HG02981 (cell line): Measurements from ENCODE around the gene MTRF1L.
"Not testable (repeated sequence)": the region's sequence is repeated elsewhere in the genome, so short reads cannot be mapped to it uniquely, and the experiment has no call there.

Source experiments
- ATAC-seq: cut with Tn5 transposase; IDR thresholded peaks from one replicate; pipeline ENCODE4 v1.9.1; 2021; ENCODE audit warnings: mild to moderate bottlenecking, moderate library complexity; ENCODE audit not compliant: unreplicated experiment

The MTRF1L gene

DNA sequence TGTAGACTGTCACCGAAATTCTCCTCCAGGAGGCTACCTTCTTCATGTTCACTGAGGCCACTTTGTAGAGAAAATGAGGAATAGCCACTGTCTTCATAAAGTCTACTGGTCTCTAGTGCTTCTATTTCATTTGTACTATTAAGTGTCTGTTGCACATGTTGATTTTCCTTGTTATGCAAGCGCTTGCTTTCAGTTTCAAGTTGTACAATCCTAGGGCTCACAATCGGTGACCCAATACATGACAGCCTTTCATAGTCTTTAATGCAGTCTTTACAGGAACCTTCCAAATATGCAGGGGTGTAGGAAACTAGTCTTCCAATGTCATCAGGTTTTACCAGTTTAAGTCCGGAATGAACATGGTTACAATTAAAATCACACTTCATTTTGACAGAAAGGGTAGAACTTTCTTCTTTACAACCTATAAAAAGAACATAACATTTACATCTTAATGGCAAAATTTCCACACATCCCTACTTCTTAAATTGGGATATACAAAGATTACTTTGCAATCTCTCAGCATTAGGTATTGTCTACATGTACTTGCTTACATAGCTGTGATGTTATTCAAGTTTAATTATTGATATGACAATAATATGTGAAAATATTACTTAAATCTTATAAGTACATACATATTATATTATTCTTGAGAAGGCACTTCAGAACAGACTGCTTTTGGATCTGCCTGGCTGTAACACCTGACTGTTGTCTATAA lies 27.1 kb downstream of the MTRF1L start:
- ATAC-seq = peak; percentile 63

DNA sequence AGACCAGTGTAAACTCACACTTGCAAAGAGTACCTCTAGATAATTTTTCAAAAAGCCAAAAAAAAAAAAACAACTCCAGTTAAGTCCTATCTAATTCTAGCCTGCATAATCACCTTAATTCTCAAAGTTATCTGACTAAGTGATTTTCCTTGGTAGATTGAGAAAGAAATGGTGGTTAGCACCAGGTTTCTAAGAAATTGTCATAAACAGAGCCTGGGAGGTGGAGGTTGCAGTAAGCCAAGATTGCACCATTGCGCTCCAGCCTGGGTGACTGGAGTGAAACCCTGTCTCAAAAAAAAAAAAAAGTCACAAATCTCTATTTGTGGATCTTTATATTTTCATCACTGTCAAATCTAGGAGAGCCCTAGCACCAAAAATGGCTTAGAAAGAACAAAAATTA lies 28.6 kb downstream of the MTRF1L start:
- ATAC-seq = no peak

DNA sequence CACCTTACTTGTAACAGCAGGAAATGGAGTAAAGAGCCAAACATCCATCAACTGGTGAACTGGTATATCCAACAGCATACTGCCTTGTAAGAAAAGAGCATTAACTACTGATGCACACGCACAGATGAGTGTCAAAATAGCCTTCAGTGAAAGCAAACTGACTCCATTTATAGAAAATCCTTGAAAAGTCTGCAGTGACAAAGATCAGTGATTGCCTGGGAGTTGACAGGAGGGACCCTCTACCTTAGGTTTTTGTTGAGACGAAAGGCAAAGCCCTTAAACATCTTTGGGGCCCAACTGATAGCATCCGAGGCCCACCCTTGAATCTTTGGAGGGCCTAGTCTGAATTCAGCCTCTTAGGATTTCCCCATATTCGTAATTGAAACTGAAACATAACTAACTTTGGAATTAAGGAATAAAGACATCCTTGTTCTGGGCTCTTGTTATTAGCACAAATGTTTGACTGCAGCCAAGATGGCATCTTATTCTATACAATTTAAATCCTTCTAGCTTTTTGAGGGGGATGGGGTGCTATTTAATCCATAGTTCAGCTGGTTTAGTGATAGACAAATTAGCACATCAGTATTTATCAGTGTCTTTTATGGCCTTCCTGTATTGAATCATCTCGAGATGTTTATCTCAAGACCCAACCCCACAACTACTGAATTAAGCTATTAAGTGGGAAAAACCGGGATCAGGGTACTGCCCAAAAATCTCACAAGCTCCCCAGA lies 32.7 kb downstream of the MTRF1L start:
- ATAC-seq = no peak

DNA sequence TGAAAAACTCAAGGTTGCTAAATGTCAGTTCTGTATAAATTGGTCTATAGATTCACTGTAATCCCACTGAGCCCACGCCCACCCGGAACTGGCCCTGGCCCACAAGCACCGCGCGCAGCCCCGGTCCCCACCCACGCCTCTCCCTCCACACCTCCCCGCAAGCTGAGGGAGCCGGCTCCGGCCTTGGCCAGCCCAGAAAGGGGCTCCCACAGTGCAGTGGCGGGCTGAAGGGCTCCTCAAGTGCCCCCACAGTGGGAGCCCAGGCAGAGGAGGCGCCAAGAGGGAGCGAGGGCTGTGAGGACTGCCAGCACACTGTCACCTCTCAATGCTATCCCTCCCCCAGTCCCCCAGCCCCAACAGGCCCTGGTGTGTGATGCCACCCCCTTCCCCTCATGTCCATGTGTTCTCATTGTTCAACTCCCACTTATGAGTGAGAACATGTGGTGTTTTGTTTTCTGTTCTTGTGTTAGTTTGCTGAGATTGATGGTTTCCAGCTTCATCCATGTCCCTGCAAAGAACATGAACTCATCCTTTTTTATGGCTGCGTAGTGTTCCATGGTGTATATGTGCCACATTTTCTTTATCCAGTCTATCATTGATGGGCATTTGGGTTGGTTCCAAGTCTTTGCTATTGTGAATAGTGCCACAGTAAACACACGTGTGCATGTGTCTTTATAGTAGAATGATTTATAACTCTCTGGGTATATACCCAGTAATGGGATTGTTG lies 36.2 kb downstream of the MTRF1L start:
- ATAC-seq = not testable (repeated sequence)

DNA sequence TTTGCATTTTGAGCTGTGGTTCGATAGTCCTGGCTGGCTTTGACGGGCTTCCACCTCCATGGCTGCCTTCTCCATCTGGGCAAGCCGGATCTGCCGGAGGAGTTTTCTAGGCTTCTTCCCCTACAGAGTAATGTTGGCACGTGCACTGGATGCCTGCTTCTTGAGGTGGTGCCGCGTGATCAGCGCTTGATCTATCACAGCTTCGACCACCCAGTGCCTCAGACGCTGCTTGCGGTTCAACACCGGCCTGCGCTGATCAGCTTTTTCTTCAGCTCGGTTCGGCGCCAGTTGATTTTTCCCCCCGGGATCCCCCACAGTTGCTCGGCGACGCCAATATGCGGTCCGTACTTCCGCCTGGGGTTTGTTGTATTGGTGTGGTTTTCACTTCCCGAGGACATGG lies 43.2 kb downstream of the MTRF1L start:
- no peak for ATAC-seq

DNA sequence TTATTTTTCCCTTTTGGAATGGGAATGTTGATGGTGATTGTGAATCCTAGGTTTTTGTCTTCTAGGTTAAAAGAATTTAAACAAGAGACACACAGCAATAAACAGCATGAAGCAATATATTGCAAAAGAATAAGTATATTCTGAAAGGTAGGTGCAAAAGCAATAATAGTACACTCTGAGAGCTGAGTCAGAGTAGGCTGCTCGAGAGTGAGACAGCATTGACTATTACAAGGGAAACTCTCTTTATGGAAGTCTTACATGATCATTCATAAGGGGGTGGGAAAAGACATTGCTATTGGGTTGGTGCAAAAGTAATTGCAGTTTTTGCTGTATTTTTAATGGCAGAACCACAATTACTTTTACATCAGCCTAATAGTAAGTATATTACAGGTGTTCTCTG lies 44.7 kb downstream of the MTRF1L start:
- ATAC-seq = no peak

DNA sequence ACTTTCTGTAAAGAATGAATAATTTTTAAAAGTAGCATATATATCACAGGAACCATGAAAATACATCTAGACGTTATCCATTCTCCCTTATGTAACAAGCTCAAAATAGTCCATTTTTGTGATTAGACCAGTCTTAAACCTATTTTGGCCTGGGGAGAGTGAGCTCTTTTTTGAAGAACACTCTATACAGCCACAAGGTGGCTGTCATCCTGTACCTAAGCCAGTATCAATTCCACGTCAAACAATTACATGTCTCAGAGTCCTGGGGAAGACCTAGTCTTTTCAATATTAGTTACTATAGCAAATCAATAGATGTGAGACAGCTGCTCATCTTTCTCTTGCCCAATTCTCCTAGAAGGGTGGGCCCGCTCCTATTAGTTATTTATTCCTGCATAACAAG lies 48.1 kb downstream of the MTRF1L start:
- no peak for ATAC-seq

DNA sequence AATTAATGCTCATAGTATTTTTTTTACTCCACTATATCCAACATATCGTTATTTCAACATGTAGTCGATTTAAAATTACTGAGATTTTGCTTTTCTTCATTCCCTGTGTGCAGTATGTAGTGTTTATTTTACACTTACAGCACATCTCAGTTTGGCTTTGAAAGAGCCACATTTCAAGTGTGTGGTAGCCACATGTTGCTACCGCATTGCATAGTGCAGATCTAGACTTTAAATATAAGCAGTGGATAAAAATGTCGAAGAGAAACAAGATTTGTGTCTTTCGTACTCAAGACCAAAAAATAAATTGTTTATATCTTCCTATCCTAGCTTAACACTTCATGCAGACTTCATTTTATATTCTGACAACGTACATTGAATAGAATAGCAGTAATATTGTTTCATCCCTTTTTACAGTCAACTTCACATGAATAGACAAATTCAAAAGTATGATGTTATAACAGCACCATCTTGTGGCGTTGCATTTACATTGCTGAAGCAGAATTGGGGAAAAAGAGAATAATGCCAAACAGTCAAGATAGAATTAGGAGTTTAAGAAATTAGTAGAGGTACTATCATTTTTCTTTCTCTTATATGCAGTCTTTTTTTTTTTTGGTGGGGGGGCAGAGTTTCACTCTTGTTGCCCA lies 49.5 kb downstream of the MTRF1L start:
- ATAC-seq = no peak

DNA sequence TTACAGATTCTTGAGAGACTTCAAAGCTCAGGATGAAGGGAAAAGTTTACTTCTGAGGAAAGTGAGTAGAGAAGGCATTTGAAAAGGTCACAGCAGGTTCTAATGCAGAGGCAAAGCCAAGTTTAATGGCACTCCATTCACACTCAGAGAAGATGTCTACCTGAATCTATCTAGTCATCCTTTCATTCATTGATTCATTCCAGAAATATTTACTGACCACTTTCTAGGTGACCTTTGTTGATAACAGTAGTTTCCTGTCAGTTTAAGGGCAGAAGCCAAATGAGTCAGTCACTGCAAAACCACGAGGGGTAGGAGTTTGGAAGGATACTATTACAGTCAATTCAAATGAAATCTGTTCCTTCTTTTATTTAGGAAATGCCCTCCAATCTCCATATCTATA lies 50.5 kb downstream of the MTRF1L start:
- ATAC-seq = no peak

DNA sequence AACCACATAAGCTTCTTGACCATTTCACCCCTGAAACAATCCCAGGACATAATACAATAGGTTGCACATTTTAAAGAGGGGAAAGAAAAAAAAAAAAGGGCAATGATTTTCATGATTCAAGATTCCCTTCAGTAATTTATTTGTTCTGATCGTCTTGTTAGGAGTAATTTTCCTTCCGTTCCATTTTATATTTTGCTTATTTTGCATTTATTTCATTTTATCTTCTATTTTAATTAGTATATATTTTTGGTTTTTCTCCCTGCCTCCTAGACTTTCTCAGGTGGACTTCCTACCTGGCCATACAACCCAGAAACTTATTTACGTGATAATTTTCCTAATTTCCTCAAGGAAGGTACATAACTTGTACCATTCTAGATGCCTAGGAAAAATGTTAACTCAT lies 52.3 kb downstream of the MTRF1L start:
- no peak for ATAC-seq

DNA sequence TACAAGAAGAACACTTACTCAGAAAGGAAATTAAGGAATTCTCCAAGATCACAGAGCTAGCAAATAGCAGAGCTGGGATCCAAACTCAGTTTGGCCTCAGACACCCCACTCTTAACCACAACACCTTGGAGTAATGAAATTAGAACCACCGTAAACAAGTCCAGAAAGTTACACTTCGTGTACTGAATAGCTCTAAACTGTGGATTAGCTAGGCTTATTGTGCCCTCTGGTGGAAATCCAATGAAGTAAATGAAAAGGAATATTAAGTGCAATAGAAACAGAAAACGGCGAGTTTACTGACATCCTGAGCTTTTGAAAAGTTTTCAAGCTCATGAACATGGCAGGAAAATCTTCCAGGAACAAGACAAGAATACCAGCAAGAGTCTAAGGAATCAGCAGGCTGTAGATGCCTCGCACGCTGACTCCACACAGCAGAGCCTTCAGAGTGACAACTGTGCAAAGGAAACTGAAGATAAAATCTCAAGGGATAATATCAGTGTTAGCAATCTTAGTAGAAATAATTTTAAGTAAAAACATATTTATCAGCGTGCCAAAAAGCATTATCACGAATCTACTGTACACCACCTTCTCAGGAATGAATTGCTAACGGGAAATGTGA lies 54.2 kb downstream of the MTRF1L start:
- peak; percentile 74 for ATAC-seq

DNA sequence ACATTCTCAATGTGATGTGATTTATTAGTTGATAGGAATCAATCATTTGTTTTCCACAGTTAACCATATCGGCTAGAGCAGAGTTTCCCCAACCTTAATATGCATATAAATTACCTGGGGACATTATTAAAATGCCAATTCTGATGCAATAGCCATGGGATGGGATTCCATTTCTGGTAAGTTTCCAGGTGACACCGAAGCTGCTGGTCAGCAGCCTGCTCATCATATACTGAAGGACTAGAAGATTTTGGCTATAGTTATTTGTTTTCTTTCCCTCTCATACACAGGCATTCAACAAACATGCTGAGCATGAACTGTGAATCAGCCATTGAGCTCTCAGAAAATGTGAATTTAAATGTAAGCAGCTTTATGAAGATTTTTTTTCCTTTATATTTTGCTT lies 55.5 kb downstream of the MTRF1L start:
- ATAC-seq = no peak

DNA sequence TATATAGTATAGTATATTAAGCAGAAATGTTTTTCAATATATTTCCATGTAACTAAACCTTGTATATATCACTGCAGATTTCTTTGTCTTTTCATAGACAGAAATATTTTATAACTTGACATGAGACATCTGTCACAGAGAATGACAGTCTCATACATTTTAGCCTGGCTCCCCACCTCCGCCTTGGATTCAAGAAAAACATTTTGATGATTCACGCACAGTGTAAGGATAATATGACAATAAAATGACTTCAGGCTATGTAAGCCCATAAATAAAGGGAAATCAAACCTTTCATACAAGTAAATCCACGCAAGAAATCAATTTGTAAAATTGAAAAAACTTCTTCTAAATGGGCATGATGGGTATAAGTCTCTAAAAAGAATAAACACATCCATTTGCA lies 56.0 kb downstream of the MTRF1L start:
- no peak for ATAC-seq

DNA sequence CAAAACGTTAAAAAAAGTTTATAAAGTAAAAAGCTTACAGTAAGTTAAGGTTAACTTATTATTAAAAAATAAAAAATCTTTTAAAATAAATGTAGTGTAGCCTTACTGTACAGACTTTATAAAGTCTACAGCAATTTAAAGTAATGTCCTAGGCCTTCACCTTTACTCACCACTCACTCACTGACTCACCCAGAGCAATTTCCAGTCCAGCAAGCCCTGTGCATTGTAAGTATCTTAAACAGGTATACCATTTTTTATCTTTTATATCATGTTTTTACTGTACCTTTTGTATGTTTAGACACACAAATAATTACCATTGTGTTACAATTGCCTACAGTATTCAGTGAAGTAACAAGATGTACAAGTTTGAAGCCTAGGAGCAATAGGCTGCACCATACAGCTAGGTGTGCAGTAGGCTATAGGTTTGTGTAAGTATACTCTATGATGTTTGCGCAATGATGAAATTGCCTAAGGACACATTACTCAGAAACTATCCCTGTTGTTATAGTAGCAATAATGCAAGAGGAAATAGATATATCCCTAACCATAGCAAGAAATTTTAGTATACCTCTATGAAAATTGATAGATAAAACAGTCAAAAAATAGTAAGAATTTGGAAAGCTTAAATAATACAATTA lies 59.1 kb downstream of the MTRF1L start:
- no peak for ATAC-seq

DNA sequence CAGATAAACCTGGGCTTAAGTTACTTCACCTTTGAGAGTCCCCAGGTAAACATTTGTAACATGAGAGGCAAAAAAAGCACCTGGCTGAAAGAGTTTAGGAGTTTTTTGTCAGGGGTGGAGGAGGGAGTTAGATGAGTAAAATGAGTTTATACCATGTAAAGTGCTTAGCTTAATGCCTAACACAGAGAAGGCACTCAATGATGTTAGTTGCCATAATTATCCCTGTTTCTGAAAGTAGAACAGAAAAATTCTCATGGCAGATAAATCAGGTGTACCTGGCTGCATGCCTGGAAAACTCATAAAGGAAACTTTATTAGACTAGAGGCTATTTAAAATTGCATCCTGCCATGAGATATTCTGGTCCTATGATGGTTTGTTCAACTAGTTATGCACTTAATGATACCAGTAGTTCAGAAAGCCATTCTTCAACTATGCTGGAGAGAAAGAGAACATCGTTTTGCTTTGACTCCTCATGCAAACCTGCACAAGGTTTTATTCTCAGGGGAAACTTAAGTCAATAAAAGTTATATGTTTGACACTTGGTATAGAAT lies 60.1 kb downstream of the MTRF1L start:
- no peak for ATAC-seq

DNA sequence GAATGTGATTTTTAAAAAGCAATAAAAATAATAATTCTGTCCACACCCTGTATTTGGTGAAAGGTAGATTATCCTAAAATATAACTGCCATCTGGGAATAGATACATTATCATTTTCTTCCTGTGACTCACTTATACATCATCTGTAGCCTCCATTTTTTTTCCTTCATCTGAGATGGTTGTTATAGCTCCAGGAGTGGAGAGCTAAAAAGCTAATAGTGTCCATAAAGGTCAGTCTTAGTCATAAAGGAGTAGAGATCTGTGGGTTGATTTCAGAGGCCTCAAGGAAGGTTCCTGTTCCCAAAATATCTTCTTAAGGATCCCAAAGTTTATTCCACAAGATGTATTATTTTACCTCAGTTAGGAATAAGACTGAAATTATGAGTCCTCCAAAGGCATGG lies 60.8 kb downstream of the MTRF1L start:
- ATAC-seq = no peak
